Uterus (tissue), 2 donors: ENCODE data around the gene UHMK1.
"Not testable (repeated sequence)": the region's sequence is repeated elsewhere in the genome, so short reads cannot be mapped to it uniquely, and the experiment has no call there.

ENCODE experiments used
- POLR2A ChIP-seq, 2 donors: fragments of 450-650 bp; IDR thresholded peaks; one replicate each; pipeline ENCODE4 v1.6.1; 2016; ENCODE audit warnings: antibody characterized with exemption in 2 of 2, mild to moderate bottlenecking in 1 of 2, moderate library complexity in 1 of 2
- TF ChIP-seq, protein P1 (sequence below), 4 experiments: fragments of 200-600 bp in 2 of 4; fragments of 450-650 bp in 2 of 4; sonication (generic) in 2 of 4; IDR thresholded peaks; one replicate each; pipeline ENCODE4 v1.5.1; 2016 to 2019; ENCODE audit warnings: antibody characterized with exemption in 4 of 4, mild to moderate bottlenecking in 2 of 4, moderate library complexity in 1 of 4

DNA sequence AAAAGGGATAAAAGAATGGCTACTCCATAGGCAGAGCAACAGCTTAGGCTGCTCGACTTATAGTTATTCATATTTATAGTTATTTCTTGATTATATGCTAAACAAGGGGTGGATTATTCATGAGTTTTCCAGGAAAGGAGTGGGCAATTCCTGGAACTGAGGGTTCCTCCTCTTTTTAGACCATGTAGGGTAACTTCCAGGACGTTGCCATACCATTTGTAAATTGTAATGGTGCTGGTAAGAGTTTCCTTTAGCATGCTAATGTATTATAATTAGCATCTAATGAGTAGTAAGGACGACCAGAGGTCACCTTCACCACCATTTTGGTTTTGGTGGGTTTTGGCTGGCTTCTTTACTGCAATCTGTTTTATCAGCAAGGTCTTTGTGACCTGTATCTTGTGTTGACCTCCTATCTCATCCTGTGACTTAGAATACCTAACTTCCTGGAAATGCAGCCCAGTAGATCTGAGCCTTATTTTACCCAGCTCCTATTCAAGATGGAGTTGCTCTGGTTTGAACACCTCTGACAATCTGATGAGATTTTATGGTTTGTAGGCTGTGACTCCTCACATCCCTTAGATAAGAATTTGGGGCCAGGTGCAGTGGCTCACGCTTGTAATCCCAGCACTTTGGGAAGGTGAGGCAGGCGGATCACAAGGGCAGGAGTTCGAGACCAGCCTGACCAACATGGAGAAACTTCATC, 1.9 kb upstream of the UHMK1 start:
- TF ChIP-seq, protein P1, sequence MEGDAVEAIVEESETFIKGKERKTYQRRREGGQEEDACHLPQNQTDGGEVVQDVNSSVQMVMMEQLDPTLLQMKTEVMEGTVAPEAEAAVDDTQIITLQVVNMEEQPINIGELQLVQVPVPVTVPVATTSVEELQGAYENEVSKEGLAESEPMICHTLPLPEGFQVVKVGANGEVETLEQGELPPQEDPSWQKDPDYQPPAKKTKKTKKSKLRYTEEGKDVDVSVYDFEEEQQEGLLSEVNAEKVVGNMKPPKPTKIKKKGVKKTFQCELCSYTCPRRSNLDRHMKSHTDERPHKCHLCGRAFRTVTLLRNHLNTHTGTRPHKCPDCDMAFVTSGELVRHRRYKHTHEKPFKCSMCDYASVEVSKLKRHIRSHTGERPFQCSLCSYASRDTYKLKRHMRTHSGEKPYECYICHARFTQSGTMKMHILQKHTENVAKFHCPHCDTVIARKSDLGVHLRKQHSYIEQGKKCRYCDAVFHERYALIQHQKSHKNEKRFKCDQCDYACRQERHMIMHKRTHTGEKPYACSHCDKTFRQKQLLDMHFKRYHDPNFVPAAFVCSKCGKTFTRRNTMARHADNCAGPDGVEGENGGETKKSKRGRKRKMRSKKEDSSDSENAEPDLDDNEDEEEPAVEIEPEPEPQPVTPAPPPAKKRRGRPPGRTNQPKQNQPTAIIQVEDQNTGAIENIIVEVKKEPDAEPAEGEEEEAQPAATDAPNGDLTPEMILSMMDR (IDR thresholded peaks at IDR 0.05), result not testable (repeated sequence)
- not testable (repeated sequence) for TF ChIP-seq POLR2A (IDR thresholded peaks at IDR 0.05)
